GM10248 (cell line): ENCODE measurements around the gene RAB38.

Source experiments
- CTCF ChIA-PET: fragments of 300-600 bp; sonication (Branson Sonifier 250); formaldehyde crosslinking; extraction: SDS; loops from one replicate; lab custom pipeline; 2021; ENCODE audit warnings: antibody characterized with exemption; lab: Yijun Ruan, JAX
- POLR2A ChIA-PET: fragments of 350-650 bp; sonication (Branson Sonifier 250); formaldehyde crosslinking; extraction: SDS; loops from one replicate; lab custom pipeline; 2020; ENCODE audit warnings: antibody characterized with exemption; lab: Yijun Ruan, JAX
- DNase-seq: peaks from one replicate; pipeline ENCODE4 v3.0.0; 2012; ENCODE audit errors: extremely low spot score
- TF ChIP-seq, protein P1 (sequence below): IDR thresholded peaks from 2 replicates; pipeline ENCODE4 v1.5.1; 2012; ENCODE audit warnings: mild to moderate bottlenecking, low read depth; ENCODE audit errors: extremely low read depth, missing control alignments, control extremely low read depth

RAB38 gene

DNA sequence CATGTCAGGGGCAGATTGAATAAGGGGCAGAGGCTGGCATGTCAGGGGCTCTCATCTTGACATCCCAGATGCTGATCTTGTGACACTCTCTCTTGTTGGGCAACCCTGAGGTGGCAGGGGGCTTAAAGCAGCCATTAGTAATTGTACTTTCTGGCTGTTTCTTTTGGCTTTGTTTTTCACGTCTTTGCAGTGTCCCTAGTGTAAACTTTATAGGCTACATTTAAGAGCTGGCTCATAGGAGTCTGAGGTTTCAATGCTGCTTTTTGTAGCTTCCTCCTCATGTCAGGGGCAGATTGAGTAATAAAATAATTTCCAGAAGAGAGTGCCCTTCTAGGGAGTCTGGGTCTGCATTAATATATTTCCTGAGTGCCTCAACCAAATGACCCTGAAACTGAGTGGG, 86.1 kb downstream of the RAB38 start:
- POLR2A ChIA-PET = no interaction called here
- DNase-seq = no peak
- CTCF ChIA-PET = interaction anchor here (1.0 kb wide), 1 partner anchor 17 kb away, joined by 3 read pairs; no protein-coding TSS in a partner anchor
- TF ChIP-seq, protein P1, sequence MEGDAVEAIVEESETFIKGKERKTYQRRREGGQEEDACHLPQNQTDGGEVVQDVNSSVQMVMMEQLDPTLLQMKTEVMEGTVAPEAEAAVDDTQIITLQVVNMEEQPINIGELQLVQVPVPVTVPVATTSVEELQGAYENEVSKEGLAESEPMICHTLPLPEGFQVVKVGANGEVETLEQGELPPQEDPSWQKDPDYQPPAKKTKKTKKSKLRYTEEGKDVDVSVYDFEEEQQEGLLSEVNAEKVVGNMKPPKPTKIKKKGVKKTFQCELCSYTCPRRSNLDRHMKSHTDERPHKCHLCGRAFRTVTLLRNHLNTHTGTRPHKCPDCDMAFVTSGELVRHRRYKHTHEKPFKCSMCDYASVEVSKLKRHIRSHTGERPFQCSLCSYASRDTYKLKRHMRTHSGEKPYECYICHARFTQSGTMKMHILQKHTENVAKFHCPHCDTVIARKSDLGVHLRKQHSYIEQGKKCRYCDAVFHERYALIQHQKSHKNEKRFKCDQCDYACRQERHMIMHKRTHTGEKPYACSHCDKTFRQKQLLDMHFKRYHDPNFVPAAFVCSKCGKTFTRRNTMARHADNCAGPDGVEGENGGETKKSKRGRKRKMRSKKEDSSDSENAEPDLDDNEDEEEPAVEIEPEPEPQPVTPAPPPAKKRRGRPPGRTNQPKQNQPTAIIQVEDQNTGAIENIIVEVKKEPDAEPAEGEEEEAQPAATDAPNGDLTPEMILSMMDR = no peak

DNA sequence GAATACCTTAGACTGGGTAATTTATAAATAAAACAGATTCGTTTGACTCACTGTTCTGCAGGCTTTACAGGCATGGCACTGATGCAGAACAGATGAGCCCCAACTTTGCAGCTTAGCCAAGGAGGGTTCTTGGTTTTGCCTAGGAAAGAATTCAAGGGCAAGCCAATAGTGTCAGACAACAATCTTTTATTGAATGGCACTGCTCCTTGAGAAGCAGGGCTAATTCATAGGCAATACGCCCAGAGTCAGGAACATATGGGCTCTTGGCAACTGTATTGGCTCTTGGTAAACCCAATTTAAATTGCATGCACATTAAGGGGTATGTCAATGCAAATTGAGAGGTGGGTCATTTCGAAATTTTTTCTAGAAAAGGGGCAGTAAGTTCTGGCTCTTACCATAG, 87.9 kb downstream of the RAB38 start:
- DNase-seq = no peak
- CTCF ChIA-PET = no interaction called here
- TF ChIP-seq, protein P1 = no peak
- POLR2A ChIA-PET = no interaction called here

DNA sequence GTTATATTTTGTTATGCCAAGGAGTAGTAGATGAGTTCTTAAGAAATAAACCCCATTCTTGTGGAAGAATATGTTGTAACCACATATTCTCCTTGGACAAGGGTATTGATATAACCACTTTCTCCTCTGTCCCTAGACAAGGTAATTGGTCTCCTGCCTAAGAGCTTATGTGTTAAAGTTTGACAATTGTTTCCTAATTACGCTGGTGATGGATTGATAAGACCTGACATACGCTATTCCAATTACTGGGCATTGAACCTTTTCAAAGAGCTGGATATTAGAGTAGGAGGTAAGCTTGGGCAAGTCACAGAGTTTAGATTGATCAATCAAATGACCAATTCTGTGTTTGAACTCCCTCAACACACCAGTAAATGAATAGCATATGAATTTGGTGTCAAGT, 88.9 kb downstream of the RAB38 start:
- TF ChIP-seq, protein P1 = no peak
- ChIA-PET POLR2A (no interaction called here), CTCF (interaction anchor here (2.2 kb wide), 1 partner anchor 16 kb away, joined by 6 read pairs; no protein-coding TSS in a partner anchor)
- DNase-seq = no peak

DNA sequence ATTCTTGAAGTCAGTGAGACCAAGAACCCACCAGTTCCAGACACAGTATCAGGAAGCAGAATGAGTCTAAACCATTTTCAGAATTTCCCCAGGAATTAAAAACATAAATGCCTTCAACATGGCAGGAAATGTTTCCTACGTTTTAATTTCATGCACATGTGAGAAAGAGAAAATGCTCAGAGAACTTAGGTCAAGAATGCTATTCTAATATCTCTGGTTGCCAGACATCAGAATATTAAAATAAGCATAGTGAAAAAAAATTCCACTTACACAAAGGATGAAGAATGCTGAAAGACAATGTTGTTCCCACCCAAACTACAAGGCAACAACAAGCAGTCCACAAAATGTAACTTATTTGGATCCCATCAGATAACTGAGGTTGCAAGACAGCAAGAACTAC, 104.8 kb downstream of the RAB38 start:
- TF ChIP-seq, protein P1 = no peak
- DNase-seq = no peak
- CTCF ChIA-PET = interaction anchor here (0.8 to 2.4 kb wide), 2 partner anchors 11 to 15 kb away, joined by 3 to 6 read pairs; no protein-coding TSS in a partner anchor
- POLR2A ChIA-PET = no interaction called here

DNA sequence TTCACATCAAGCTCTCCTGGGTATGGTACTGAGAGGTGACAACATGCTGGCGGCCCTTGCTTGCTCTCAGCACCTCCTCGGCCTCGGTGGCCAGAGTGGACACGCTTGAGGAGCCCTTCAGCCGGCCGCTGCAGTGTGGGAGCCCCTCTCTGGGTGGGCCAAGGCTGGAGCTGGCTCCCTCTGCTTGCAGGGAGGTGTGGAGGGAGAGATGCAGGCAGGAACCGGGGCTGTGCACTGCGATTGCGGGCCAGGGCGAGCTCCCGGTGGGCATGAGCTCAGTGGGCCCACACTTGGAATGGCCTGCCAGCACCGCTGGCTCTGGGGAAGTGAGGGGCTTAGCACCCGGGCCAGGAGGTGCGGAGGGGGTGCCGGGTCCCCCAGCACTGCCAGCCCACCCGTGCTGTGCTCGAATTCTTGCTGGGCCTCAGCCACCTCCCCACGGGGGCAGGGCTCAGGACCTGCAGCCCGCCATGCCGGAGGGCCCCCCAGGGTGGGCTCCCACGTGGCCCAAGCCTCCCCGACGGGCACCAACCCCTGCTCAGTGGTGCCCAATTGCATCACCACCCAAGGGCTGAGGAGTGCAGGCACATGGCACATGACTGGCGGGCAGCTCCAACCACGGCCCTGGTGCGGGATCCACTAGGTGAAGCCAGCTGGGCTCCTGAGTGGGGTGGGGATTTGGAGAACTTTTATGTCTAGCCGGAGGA, 106.2 kb downstream of the RAB38 start:
- TF ChIP-seq, protein P1 = no peak
- DNase-seq = no peak
- POLR2A ChIA-PET = no interaction called here
- CTCF ChIA-PET = interaction anchor here (2.4 to 2.6 kb wide), 2 partner anchors 12 to 17 kb away, joined by 6 read pairs; no protein-coding TSS in a partner anchor

DNA sequence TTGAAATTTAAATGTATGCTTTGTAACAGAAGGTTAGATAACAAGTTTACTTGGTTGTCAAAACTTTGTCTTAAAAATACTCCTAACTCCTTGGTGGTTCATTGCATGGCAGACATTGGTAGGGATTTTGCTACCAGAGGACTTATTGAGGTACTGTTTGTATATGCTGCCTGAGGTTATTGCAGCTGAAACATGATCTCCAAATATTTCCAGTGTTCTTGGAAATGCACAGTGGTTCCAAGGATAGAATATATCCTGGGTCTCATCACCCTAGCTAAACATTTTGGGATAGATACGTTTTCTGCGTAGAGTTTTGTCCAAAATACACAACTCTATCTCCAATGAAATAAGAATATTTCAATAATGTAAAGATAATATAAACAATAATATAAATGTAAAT, 109.2 kb downstream of the RAB38 start:
- ChIA-PET CTCF (no interaction called here), POLR2A (no interaction called here)
- TF ChIP-seq, protein P1 = no peak
- DNase-seq = no peak
